Endodermal cell (in vitro differentiated cells): ENCODE results near the gene OTP. TPM values are rescaled to one million over a fixed set of nuclear protein-coding genes. Genes with fewer than 3 reads are reported as not detected.
A peak's percentile ranks its signal among the peaks of the same experiment; 100 is the strongest.

Experiments used
- DNase-seq: peaks from one replicate; pipeline ENCODE4 v3.0.0-alpha.2; 2017
- H3K27ac ChIP-seq: 2 replicates; pipeline ENCODE4 v1.5.1; 2013; ENCODE audit warnings: mild to moderate bottlenecking, low read depth, low read length, moderate library complexity
- H3K27me3 ChIP-seq: 2 replicates; pipeline ENCODE4 v1.6.1; 2013; ENCODE audit warnings: mild to moderate bottlenecking, low read length, moderate library complexity; ENCODE audit not compliant: insufficient read depth, control insufficient read depth, poor library complexity, severe bottlenecking
- H3K36me3 ChIP-seq: 2 replicates; pipeline ENCODE4 v1.7.0; 2013; ENCODE audit warnings: mild to moderate bottlenecking, low read length, moderate library complexity; ENCODE audit not compliant: control insufficient read depth, insufficient read depth
- H3K4me1 ChIP-seq: one replicate; pipeline ENCODE4 v1.7.0; 2013; ENCODE audit warnings: low read length; ENCODE audit not compliant: control insufficient read depth, insufficient read depth
- H3K4me3 ChIP-seq: 2 replicates; pipeline ENCODE4 v1.5.1; 2013; ENCODE audit warnings: mild to moderate bottlenecking, low read length, moderate library complexity
- H3K9ac ChIP-seq: 2 replicates; pipeline ENCODE4 v1.6.1; 2013; ENCODE audit warnings: mild to moderate bottlenecking, low read length, moderate library complexity; ENCODE audit not compliant: poor library complexity, severe bottlenecking; ENCODE audit errors: extremely low read depth
- H3K9me3 ChIP-seq: 2 replicates; pipeline ENCODE4 v1.6.1; 2013; ENCODE audit warnings: mild to moderate bottlenecking, low read length, moderate library complexity; ENCODE audit not compliant: control insufficient read depth
- H3K27ac Mint-ChIP-seq: 2 replicates; pipeline ENCODE4 v1.8.0; 2020; ENCODE audit warnings: mixed read lengths
- H3K27me3 Mint-ChIP-seq: 2 replicates; pipeline ENCODE4 v1.8.0; 2021; ENCODE audit warnings: mild to moderate bottlenecking, mixed read lengths; ENCODE audit not compliant: insufficient read depth
- H3K36me3 Mint-ChIP-seq: 2 replicates; pipeline ENCODE4 v1.8.0; 2020; ENCODE audit warnings: low read depth, mixed read lengths
- H3K4me1 Mint-ChIP-seq: 2 replicates; pipeline ENCODE4 v1.8.0; 2020; ENCODE audit warnings: mixed read lengths
- H3K4me3 Mint-ChIP-seq: 2 replicates; pipeline ENCODE4 v1.8.0; 2020; ENCODE audit warnings: mild to moderate bottlenecking, moderate library complexity, mixed read lengths
- H3K9me3 Mint-ChIP-seq: 2 replicates; pipeline ENCODE4 v1.8.0; 2020; ENCODE audit warnings: mild to moderate bottlenecking, mixed read lengths
- CTCF ChIP-seq: fragments of 200-600 bp; sonication (generic); conservative IDR thresholded peaks from 2 replicates; pipeline ENCODE4 v1.5.0; 2021; ENCODE audit warnings: antibody characterized with exemption, mild to moderate bottlenecking
- WGBS, 2 experiments: methylation state at CpG; one replicate each; pipeline versions ENCODE4 v1.1.5 to v1.1.7; 2013; ENCODE audit warnings: missing lambda C conversion rate in 2 of 2, mixed read lengths in 1 of 2; ENCODE audit not compliant: insufficient coverage in 1 of 2, insufficient read length in 1 of 2; 5-methylcytosine and 5-hydroxymethylcytosine counted together
- total RNA-seq, 2 donors: library from RNA; stranded (reverse); fragmentation: NEBNext Ultra II Directional in 1 of 2; extraction: Animal tissue kit (Norgen Biotek cat#: 25700) in 1 of 2; gene quantifications; 2 replicates in 1 of 2; 3 replicates in 1 of 2; pipeline ENCODE4 v1.2.1, GENCODE V29; 2021

OTP gene
- total RNA-seq, 2 donors from 2014 or later: not detected

DNA sequence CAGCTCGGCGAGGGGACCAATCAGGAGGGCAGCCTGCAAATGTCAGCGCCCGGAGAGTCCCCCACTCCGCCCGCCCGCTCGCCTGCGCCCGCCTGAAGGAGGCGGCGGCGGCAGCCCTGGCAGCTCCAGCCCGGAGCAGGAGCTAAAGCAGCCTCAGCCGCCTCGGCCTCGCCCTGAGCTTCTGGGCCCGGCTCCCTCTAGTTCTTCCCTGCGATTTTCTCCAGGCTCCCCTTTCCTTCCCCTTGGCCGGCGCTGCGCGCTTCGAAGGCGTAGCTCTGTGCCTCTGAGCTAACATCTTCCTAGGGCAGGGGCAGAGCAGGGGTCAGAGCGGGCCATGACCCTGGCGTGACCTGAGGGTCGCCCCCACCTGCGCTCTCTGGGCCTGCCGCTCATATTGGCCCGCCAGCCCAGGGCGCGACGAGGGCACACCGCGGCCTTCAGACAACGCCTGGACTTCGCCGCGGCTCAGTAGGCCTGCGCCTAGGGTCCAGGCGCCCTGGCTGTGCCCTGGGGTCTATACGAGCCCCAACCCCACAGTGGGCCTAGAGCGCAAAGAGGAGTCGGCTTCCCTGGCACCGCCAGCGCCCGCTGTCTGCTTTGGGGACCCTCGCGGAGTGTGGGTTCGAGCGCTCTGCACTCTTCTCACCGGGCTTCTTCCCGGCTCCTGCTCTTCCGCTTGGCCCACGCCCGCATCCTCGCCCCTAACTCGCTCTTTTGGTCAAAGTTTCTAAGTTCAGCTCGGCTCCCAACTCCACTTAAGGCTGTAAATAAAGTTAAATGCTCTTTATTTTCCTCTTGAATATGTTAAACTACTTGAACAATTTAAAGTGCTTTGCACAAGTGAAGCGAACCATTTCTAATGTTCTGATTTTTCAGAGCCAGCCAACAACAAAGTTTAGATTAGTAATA, 504 bp upstream of the OTP start:
- H3K27me3 ChIP-seq: peaks cover 100% of the 10 kb centered on the region
- no peaks in the 10 kb centered on the region for H3K9me3 Mint-ChIP-seq
- TF ChIP-seq CTCF: peak; percentile 31
- no peaks in the 10 kb centered on the region for H3K36me3 Mint-ChIP-seq
- DNase-seq: peak; percentile 94
- no peaks in the 10 kb centered on the region for H3K36me3 ChIP-seq
- no peak overlapping the region for H3K27ac Mint-ChIP-seq
- WGBS, 2 experiments: 2% methylated on average over 44 to 61 of the region's 61 CpGs
- H3K4me3 Mint-ChIP-seq: peak overlapping the region; percentile 20
- H3K27ac ChIP-seq: no peak overlapping the region
- no peak overlapping the region for H3K9ac ChIP-seq
- peaks cover 100% of the 10 kb centered on the region for H3K27me3 Mint-ChIP-seq
- peaks cover 20% of the 10 kb centered on the region for H3K4me1 Mint-ChIP-seq
- peaks cover 7% of the 10 kb centered on the region for H3K9me3 ChIP-seq
- H3K4me1 ChIP-seq: peaks cover 6% of the 10 kb centered on the region
- peak overlapping the region; percentile 48 for H3K4me3 ChIP-seq

- Mint-ChIP-seq H3K4me3 (no peak overlapping the region), H3K4me1 (peaks cover 15% of the 10 kb centered on the region), H3K36me3 (no peaks in the 10 kb centered on the region), H3K9me3 (no peaks in the 10 kb centered on the region), H3K27ac (no peak overlapping the region), H3K27me3 (peaks cover 100% of the 10 kb centered on the region)
- H3K4me3 ChIP-seq: no peak overlapping the region
- H3K36me3 ChIP-seq: no peaks in the 10 kb centered on the region
- H3K27me3 ChIP-seq: peaks cover 100% of the 10 kb centered on the region
- DNase-seq: peak; percentile 67
- no peak overlapping the region for H3K9ac ChIP-seq
- no peak for TF ChIP-seq CTCF
- H3K4me1 ChIP-seq: peaks cover 8% of the 10 kb centered on the region
- peaks cover 7% of the 10 kb centered on the region for H3K9me3 ChIP-seq
- no peak overlapping the region for H3K27ac ChIP-seq
- WGBS, 2 experiments: 2 to 4% methylated on average over 25 to 43 of the region's 43 CpGs
Measured at GRCh38 chr5:77637170-77637997, 1.1 kb downstream of the OTP start.

DNA sequence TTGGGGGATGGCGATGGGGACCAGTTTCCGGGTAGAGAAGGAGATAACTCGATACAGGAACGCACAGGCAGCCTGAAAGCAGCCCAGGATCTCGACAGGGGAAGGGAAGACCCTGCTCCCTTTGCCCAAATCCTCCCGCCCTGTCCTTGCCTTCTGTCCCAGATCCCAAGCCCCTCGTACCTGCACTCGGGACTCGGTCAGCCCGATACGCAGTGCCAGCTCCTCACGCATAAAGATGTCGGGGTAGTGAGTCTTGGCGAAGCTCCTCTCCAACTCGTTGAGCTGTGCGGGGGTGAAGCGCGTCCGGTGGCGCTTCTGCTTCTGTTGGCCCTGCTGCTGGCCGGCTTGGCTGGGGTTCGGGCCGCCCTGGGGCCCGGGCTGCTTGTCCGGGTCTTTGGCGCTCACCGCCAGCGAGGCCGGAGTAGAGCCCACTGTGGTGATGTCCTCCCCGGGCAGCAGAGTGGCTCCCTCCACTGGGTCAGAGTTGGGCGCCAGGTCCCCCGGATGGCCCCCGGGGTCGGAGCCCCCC, 1.8 kb downstream of the OTP start:
- Mint-ChIP-seq H3K27me3 (peaks cover 100% of the 10 kb centered on the region), H3K4me3 (no peak overlapping the region), H3K36me3 (no peaks in the 10 kb centered on the region), H3K9me3 (no peaks in the 10 kb centered on the region), H3K4me1 (peaks cover 15% of the 10 kb centered on the region), H3K27ac (no peak overlapping the region)
- H3K27me3 ChIP-seq: peaks cover 100% of the 10 kb centered on the region
- H3K27ac ChIP-seq: no peak overlapping the region
- no peak for TF ChIP-seq CTCF
- WGBS, 2 experiments: 0 to 2% methylated on average over 9 to 34 of the region's 34 CpGs
- no peak overlapping the region for H3K4me3 ChIP-seq
- no peaks in the 10 kb centered on the region for H3K36me3 ChIP-seq
- H3K4me1 ChIP-seq: peaks cover 10% of the 10 kb centered on the region
- DNase-seq: peak; percentile 67
- H3K9me3 ChIP-seq: peaks cover 7% of the 10 kb centered on the region
- no peak overlapping the region for H3K9ac ChIP-seq
